Astrocyte (in vitro differentiated cells and primary cell): ENCODE data around the gene EIF5A2. TPM values are rescaled to one million over a fixed set of nuclear protein-coding genes. Genes with fewer than 3 reads are reported as not detected.

Source experiments
- DNase-seq: peaks from one replicate; pipeline ENCODE4 v3.0.0-alpha.2; 2010; ENCODE audit warnings: low read depth
- FAIRE-seq: peaks from 2 replicates; lab custom pipeline; 2011; peaks lifted over from hg19 to GRCh38; lab: Jason Lieb, UNC
- H2AFZ ChIP-seq: 2 replicates; pipeline ENCODE4 v1.6.0; 2012; ENCODE audit warnings: low read depth, low read length, inconsistent platforms
- H3K27ac ChIP-seq: 2 replicates; pipeline ENCODE4 v1.5.1; 2011; ENCODE audit warnings: low read depth, low read length, inconsistent platforms
- H3K27me3 ChIP-seq: 2 replicates; pipeline ENCODE4 v1.6.0; 2011; ENCODE audit warnings: low read length, inconsistent platforms; ENCODE audit not compliant: insufficient read depth
- H3K36me3 ChIP-seq: 2 replicates; pipeline ENCODE4 v1.5.1; 2011; ENCODE audit warnings: low read length, inconsistent platforms; ENCODE audit not compliant: insufficient read depth
- H3K4me1 ChIP-seq: 2 replicates; pipeline ENCODE4 v1.5.1; 2011; ENCODE audit warnings: low read length, inconsistent platforms; ENCODE audit not compliant: insufficient read depth
- H3K4me2 ChIP-seq: 2 replicates; pipeline ENCODE4 v1.6.0; 2012; ENCODE audit warnings: low read length, inconsistent platforms
- H3K4me3 ChIP-seq: 2 replicates; pipeline ENCODE4 v1.5.1; 2011; ENCODE audit warnings: low read depth, mild to moderate bottlenecking, low read length, inconsistent platforms; ENCODE audit not compliant: insufficient read depth
- H3K79me2 ChIP-seq: 2 replicates; pipeline ENCODE4 v1.6.0; 2012; ENCODE audit warnings: mild to moderate bottlenecking, low read length, inconsistent platforms; ENCODE audit not compliant: insufficient read depth
- H3K9ac ChIP-seq: 2 replicates; pipeline ENCODE4 v1.6.0; 2012; ENCODE audit warnings: mild to moderate bottlenecking, low read length, inconsistent platforms
- H3K9me3 ChIP-seq: 2 replicates; pipeline ENCODE4 v1.5.1; 2012; ENCODE audit warnings: low read depth, mild to moderate bottlenecking, low read length, inconsistent platforms; ENCODE audit not compliant: insufficient read depth
- H4K20me1 ChIP-seq: 2 replicates; pipeline ENCODE4 v1.6.0; 2012; ENCODE audit warnings: low read length, inconsistent platforms; ENCODE audit not compliant: insufficient read depth
- H3K27ac Mint-ChIP-seq: one replicate; pipeline ENCODE4 v1.8.0; 2021; ENCODE audit warnings: mild to moderate bottlenecking, mixed read lengths; ENCODE audit not compliant: unreplicated experiment
- H3K27me3 Mint-ChIP-seq: one replicate; pipeline ENCODE4 v1.8.0; 2021; ENCODE audit warnings: low read depth, mixed read lengths; ENCODE audit not compliant: unreplicated experiment
- H3K36me3 Mint-ChIP-seq: one replicate; pipeline ENCODE4 v1.8.0; 2021; ENCODE audit warnings: low read depth, mixed read lengths; ENCODE audit not compliant: unreplicated experiment
- H3K4me1 Mint-ChIP-seq: one replicate; pipeline ENCODE4 v1.8.0; 2021; ENCODE audit warnings: low read depth, mixed read lengths; ENCODE audit not compliant: unreplicated experiment
- H3K4me3 Mint-ChIP-seq: one replicate; pipeline ENCODE4 v1.8.0; 2021; ENCODE audit warnings: mild to moderate bottlenecking, moderate library complexity, mixed read lengths; ENCODE audit not compliant: unreplicated experiment
- H3K9me3 Mint-ChIP-seq: one replicate; pipeline ENCODE4 v1.8.0; 2021; ENCODE audit warnings: mild to moderate bottlenecking, mixed read lengths; ENCODE audit not compliant: unreplicated experiment
- CTCF ChIP-seq: IDR thresholded peaks from 2 replicates; pipeline ENCODE4 v1.5.1; 2011; ENCODE audit warnings: low read depth, mild to moderate bottlenecking, inconsistent platforms, low read length, moderate library complexity; ENCODE audit not compliant: insufficient read depth
- EZH2 ChIP-seq: IDR thresholded peaks from 2 replicates; pipeline ENCODE4 v1.6.1; 2012; ENCODE audit warnings: mild to moderate bottlenecking, low read length, inconsistent platforms; ENCODE audit not compliant: insufficient read depth
- total RNA-seq: library from RNA; stranded (reverse); gene quantifications from 2 replicates; pipeline ENCODE4 v1.2.1, GENCODE V29; 2021

The EIF5A2 gene
- total RNA-seq, 1 donor from 2014 or later, result 18.6 TPM

- Mint-ChIP-seq H3K4me1 (no peaks in the 10 kb centered on the region), H3K36me3 (no peaks in the 10 kb centered on the region), H3K9me3 (peaks cover 2% of the 10 kb centered on the region), H3K27me3 (peaks cover 2% of the 10 kb centered on the region), H3K27ac (no peak overlapping the region), H3K4me3 (no peak overlapping the region)
- H3K9me3 ChIP-seq, result no peaks in the 10 kb centered on the region
- H3K4me2 ChIP-seq, result peak overlapping the region; percentile 47
- H3K4me3 ChIP-seq, result no peak overlapping the region
- FAIRE-seq (no peak), DNase-seq (no peak)
- H3K36me3 ChIP-seq, result no peaks in the 10 kb centered on the region
- H2AFZ ChIP-seq, result peak overlapping the region; percentile 49
- H4K20me1 ChIP-seq, result no peaks in the 10 kb centered on the region
- TF ChIP-seq CTCF (no peak), EZH2 (no peak)
- no peaks in the 10 kb centered on the region for H3K79me2 ChIP-seq
- H3K9ac ChIP-seq, result no peak overlapping the region
- H3K27ac ChIP-seq, result no peak overlapping the region
- H3K4me1 ChIP-seq, result no peaks in the 10 kb centered on the region
- no peaks in the 10 kb centered on the region for H3K27me3 ChIP-seq
These were observed 45.3 kb upstream of the EIF5A2 start for GRCh38 chr3:170953736-170954135.

- no peak overlapping the region for H3K9ac ChIP-seq
- H3K79me2 ChIP-seq, result no peaks in the 10 kb centered on the region
- Mint-ChIP-seq H3K4me1 (no peaks in the 10 kb centered on the region), H3K36me3 (no peaks in the 10 kb centered on the region), H3K27ac (no peak overlapping the region), H3K27me3 (peaks cover 2% of the 10 kb centered on the region), H3K9me3 (peaks cover 2% of the 10 kb centered on the region), H3K4me3 (no peak overlapping the region)
- H4K20me1 ChIP-seq, result no peaks in the 10 kb centered on the region
- DNase-seq, result no peak
- no peak overlapping the region for H3K4me3 ChIP-seq
- H3K27ac ChIP-seq, result no peak overlapping the region
- TF ChIP-seq CTCF (no peak), EZH2 (no peak)
- no peaks in the 10 kb centered on the region for H3K27me3 ChIP-seq
- H3K4me1 ChIP-seq, result no peaks in the 10 kb centered on the region
- no peaks in the 10 kb centered on the region for H3K9me3 ChIP-seq
- FAIRE-seq, result no peak
- no peak overlapping the region for H3K4me2 ChIP-seq
- H3K36me3 ChIP-seq, result no peaks in the 10 kb centered on the region
- H2AFZ ChIP-seq, result no peak overlapping the region
These were observed 44.8 kb upstream of the EIF5A2 start for GRCh38 chr3:170953229-170953628.

GRCh38 chr3:170949211-170949610 lies 40.8 kb upstream of the EIF5A2 start:
- no peaks in the 10 kb centered on the region for H3K79me2 ChIP-seq
- no peaks in the 10 kb centered on the region for H3K4me1 ChIP-seq
- no peak overlapping the region for H3K27ac ChIP-seq
- Mint-ChIP-seq H3K27ac (no peak overlapping the region), H3K9me3 (peaks cover 2% of the 10 kb centered on the region), H3K4me1 (no peaks in the 10 kb centered on the region), H3K4me3 (no peak overlapping the region), H3K27me3 (peaks cover 5% of the 10 kb centered on the region), H3K36me3 (no peaks in the 10 kb centered on the region)
- H3K36me3 ChIP-seq, result no peaks in the 10 kb centered on the region
- FAIRE-seq (no peak), DNase-seq (no peak)
- no peak overlapping the region for H3K9ac ChIP-seq
- H3K9me3 ChIP-seq, result peaks cover 4% of the 10 kb centered on the region
- H3K27me3 ChIP-seq, result no peaks in the 10 kb centered on the region
- no peak overlapping the region for H3K4me3 ChIP-seq
- H2AFZ ChIP-seq, result no peak overlapping the region
- no peak for TF ChIP-seq CTCF
- TF ChIP-seq EZH2, result no peak
- H4K20me1 ChIP-seq, result no peaks in the 10 kb centered on the region
- no peak overlapping the region for H3K4me2 ChIP-seq
